H9 (cell line): ENCODE results near the gene MTMR6. TPM values are rescaled to one million over a fixed set of nuclear protein-coding genes. Genes with fewer than 3 reads are reported as not detected.

Experiments used
- DNase-seq: peaks from one replicate; pipeline ENCODE4 v3.0.0-alpha.2; 2017
- H2AFZ ChIP-seq: one replicate; pipeline ENCODE4 v1.6.1; 2013; ENCODE audit warnings: mild to moderate bottlenecking, low read length, control low read depth, moderate library complexity
- H2AK5ac ChIP-seq: 2 replicates; pipeline ENCODE4 v1.6.1; 2013; ENCODE audit warnings: low read length, control low read depth, mixed read lengths; ENCODE audit not compliant: insufficient read length
- H2BK120ac ChIP-seq: one replicate; pipeline ENCODE4 v1.6.1; 2013; ENCODE audit warnings: low read depth, mild to moderate bottlenecking, low read length, control low read depth, inconsistent platforms; ENCODE audit not compliant: poor library complexity, severe bottlenecking
- H2BK12ac ChIP-seq: 2 replicates; pipeline ENCODE4 v1.6.1; 2013; ENCODE audit warnings: low read length, control low read depth, mixed read lengths, low read depth; ENCODE audit not compliant: insufficient read length
- H2BK15ac ChIP-seq: 2 replicates; pipeline ENCODE4 v1.6.1; 2013; ENCODE audit warnings: low read depth, low read length, control low read depth
- H2BK20ac ChIP-seq: one replicate; pipeline ENCODE4 v1.6.1; 2013; ENCODE audit warnings: low read depth, mild to moderate bottlenecking, low read length, control low read depth, inconsistent platforms; ENCODE audit not compliant: poor library complexity, severe bottlenecking
- H2BK5ac ChIP-seq: 2 replicates; pipeline ENCODE4 v1.6.1; 2013; ENCODE audit warnings: low read length, control low read depth, mixed read lengths; ENCODE audit not compliant: insufficient read length
- H3K14ac ChIP-seq: 2 replicates; pipeline ENCODE4 v1.6.1; 2013; ENCODE audit warnings: low read length, control low read depth; ENCODE audit not compliant: insufficient read depth
- H3K18ac ChIP-seq: 2 replicates; pipeline ENCODE4 v1.6.1; 2013; ENCODE audit warnings: low read depth, mild to moderate bottlenecking, mixed read lengths, low read length, control low read depth; ENCODE audit not compliant: insufficient read length
- H3K23ac ChIP-seq: 2 replicates; pipeline ENCODE4 v1.6.1; 2013; ENCODE audit warnings: low read length, control low read depth, mixed read lengths, low read depth; ENCODE audit not compliant: insufficient read length
- H3K23me2 ChIP-seq: 2 replicates; pipeline ENCODE4 v1.6.1; 2013; ENCODE audit warnings: low read depth, mild to moderate bottlenecking, mixed read lengths, low read length, control low read depth; ENCODE audit not compliant: insufficient read length, poor library complexity, severe bottlenecking
- H3K27ac ChIP-seq: 2 replicates; pipeline ENCODE4 v1.5.1; 2013; ENCODE audit warnings: low read length, control low read depth, mixed read lengths, low read depth; ENCODE audit not compliant: insufficient read length
- H3K27me3 ChIP-seq: 2 replicates; pipeline ENCODE4 v1.6.1; 2013; ENCODE audit warnings: low read length, control low read depth, inconsistent platforms; ENCODE audit not compliant: insufficient read depth
- H3K4ac ChIP-seq: 2 replicates; pipeline ENCODE4 v1.6.1; 2013; ENCODE audit warnings: low read depth, mild to moderate bottlenecking, control low read depth, inconsistent platforms, low read length, moderate library complexity
- H3K4me1 ChIP-seq: 2 replicates; pipeline ENCODE4 v1.6.1; 2013; ENCODE audit warnings: low read length, control low read depth, inconsistent platforms; ENCODE audit not compliant: insufficient read depth
- H3K4me2 ChIP-seq: 2 replicates; pipeline ENCODE4 v1.6.1; 2013; ENCODE audit warnings: low read length, control low read depth, mixed read lengths; ENCODE audit not compliant: insufficient read length, insufficient read depth
- H3K56ac ChIP-seq: 2 replicates; pipeline ENCODE4 v1.6.1; 2013; ENCODE audit warnings: low read depth, mild to moderate bottlenecking, mixed read lengths, low read length, control low read depth; ENCODE audit not compliant: insufficient read length
- H3K79me1 ChIP-seq: 2 replicates; pipeline ENCODE4 v1.6.1; 2013; ENCODE audit warnings: low read depth, mild to moderate bottlenecking, moderate library complexity, low read length, control low read depth, inconsistent platforms; ENCODE audit not compliant: insufficient read depth, poor library complexity, severe bottlenecking
- H3K79me2 ChIP-seq: 2 replicates; pipeline ENCODE4 v1.6.1; 2013; ENCODE audit warnings: low read length, control low read depth, inconsistent platforms; ENCODE audit not compliant: insufficient read depth
- H3K9ac ChIP-seq: 2 replicates; pipeline ENCODE4 v1.6.1; 2013; ENCODE audit warnings: low read length, control low read depth, mixed read lengths; ENCODE audit not compliant: insufficient read length; ENCODE audit errors: extremely low read depth
- H3K9me3 ChIP-seq: one replicate; pipeline ENCODE4 v1.6.1; 2013; ENCODE audit warnings: low read depth, low read length, inconsistent platforms; ENCODE audit not compliant: control insufficient read depth
- H3T11ph ChIP-seq: one replicate; pipeline ENCODE4 v1.6.1; 2013; ENCODE audit warnings: mild to moderate bottlenecking, low read length, control low read depth, inconsistent platforms
- H4K20me1 ChIP-seq: one replicate; pipeline ENCODE4 v1.6.1; 2013; ENCODE audit not compliant: control insufficient read depth, insufficient read length, insufficient read depth
- H4K5ac ChIP-seq: 2 replicates; pipeline ENCODE4 v1.6.1; 2013; ENCODE audit warnings: low read depth, mild to moderate bottlenecking, mixed read lengths, low read length, control low read depth; ENCODE audit not compliant: insufficient read length
- H4K8ac ChIP-seq: replicated peaks from 2 replicates; pipeline ENCODE4 v1.6.1; 2013; ENCODE audit warnings: low read length, control low read depth, mixed read lengths, low read depth; ENCODE audit not compliant: insufficient read length
- H4K91ac ChIP-seq: 2 replicates; pipeline ENCODE4 v1.6.1; 2013; ENCODE audit warnings: low read depth, mild to moderate bottlenecking, moderate library complexity, mixed read lengths, low read length, control low read depth; ENCODE audit not compliant: insufficient read length
- H3K27ac Mint-ChIP-seq, 3 experiments: 2 replicates in 2 of 3; 3 replicates in 1 of 3; pipeline ENCODE4 v1.8.0; 2020 to 2021; ENCODE audit warnings: mixed read lengths in 3 of 3, mild to moderate bottlenecking in 1 of 3, moderate library complexity in 1 of 3
- H3K27me3 Mint-ChIP-seq: 2 replicates; pipeline ENCODE4 v1.8.0; 2021; ENCODE audit warnings: low read depth, mild to moderate bottlenecking, moderate library complexity, mixed read lengths
- H3K36me3 Mint-ChIP-seq, 3 experiments: 2 replicates in 2 of 3; 3 replicates in 1 of 3; pipeline ENCODE4 v1.8.0; 2020 to 2021; ENCODE audit warnings: low read depth in 3 of 3, mixed read lengths in 3 of 3; ENCODE audit not compliant: insufficient read depth in 1 of 3
- H3K4me1 Mint-ChIP-seq, 2 experiments: 2 replicates each; pipeline ENCODE4 v1.8.0; 2020; ENCODE audit warnings: mixed read lengths in 2 of 2
- H3K4me3 Mint-ChIP-seq, 2 experiments: 2 replicates in 1 of 2; 3 replicates in 1 of 2; pipeline ENCODE4 v1.8.0; 2020 to 2021; ENCODE audit warnings: mild to moderate bottlenecking in 2 of 2, mixed read lengths in 2 of 2, moderate library complexity in 1 of 2
- H3K9me3 Mint-ChIP-seq, 2 experiments: 2 replicates in 1 of 2; 3 replicates in 1 of 2; pipeline ENCODE4 v1.8.0; 2020; ENCODE audit warnings: mild to moderate bottlenecking in 2 of 2, mixed read lengths in 2 of 2, moderate library complexity in 1 of 2
- WGBS: extraction: QIAGEN DNeasy Blood & Tissue Kit; methylation state at CpG from one replicate; pipeline ENCODE4 v1.1.7; 2013; ENCODE audit warnings: missing lambda C conversion rate, low lambda C conversion rate, mixed read lengths; ENCODE audit not compliant: insufficient read length; ENCODE audit errors: extremely low coverage; 5-methylcytosine and 5-hydroxymethylcytosine counted together
- total RNA-seq: library from RNA; stranded (reverse); gene quantifications from 2 replicates; pipeline ENCODE4 v1.2.1, GENCODE V29; 2021
- TF ChIP-seq, protein P1 (sequence below): fragments of 200-600 bp; sonication (generic); conservative IDR thresholded peaks from 3 replicates; pipeline ENCODE4 v1.8.0; 2021; ENCODE audit warnings: antibody characterized with exemption, mild to moderate bottlenecking

MTMR6 gene
- total RNA-seq, 1 experiment from 2014 or later = 7.0 TPM

DNA sequence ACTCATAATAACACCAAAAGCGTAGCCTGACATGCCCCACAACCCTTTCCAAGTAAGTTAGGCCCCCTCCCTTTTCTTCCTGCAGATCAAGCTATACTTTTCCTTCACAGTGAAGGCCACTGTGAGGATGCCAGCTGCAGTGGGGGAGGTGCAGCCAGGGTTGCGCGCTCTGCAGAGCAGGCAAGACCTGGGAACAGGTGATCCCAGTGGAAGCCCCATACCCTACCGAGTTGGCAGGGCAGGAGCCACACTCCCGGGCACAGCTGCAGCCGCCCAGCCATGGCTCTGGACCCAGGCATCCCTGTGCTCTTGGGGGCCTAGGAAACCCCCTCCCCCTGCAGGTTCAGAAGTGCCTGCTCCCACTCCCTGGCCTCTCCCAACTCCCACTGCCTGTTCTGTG, 18.7 kb downstream of the MTMR6 start:
- Histone ChIP-seq H2BK12ac (no peak overlapping the region), H3K27ac (no peak overlapping the region), H3K79me2 (no peaks in the 10 kb centered on the region), H2BK5ac (no peak overlapping the region), H2AFZ (no peak overlapping the region), H3K18ac (no peak overlapping the region), H3K4me2 (no peak overlapping the region), H2BK120ac (no peak overlapping the region), H3K27me3 (no peaks in the 10 kb centered on the region), H3K23me2 (no peaks in the 10 kb centered on the region), H3K23ac (no peak overlapping the region), H3K9ac (no peak overlapping the region), H3K56ac (no peak overlapping the region), H3K79me1 (no peaks in the 10 kb centered on the region), H4K20me1 (no peaks in the 10 kb centered on the region), H2BK15ac (no peak overlapping the region), H4K91ac (no peak overlapping the region), H2AK5ac (no peak overlapping the region), H4K5ac (no peak overlapping the region), H3K14ac (no peak overlapping the region), H3K4me1 (no peaks in the 10 kb centered on the region), H2BK20ac (no peak overlapping the region), H3T11ph (no peak overlapping the region), H3K9me3 (no peaks in the 10 kb centered on the region), H4K8ac (no peak overlapping the region), H3K4ac (no peak overlapping the region)
- no peak overlapping the region for H3K4me3 Mint-ChIP-seq
- H3K4me1 Mint-ChIP-seq = peaks cover 3 to 7% of the 10 kb centered on the region in 2 experiments; a peak in 1 of 4 replicates
- TF ChIP-seq, protein P1, sequence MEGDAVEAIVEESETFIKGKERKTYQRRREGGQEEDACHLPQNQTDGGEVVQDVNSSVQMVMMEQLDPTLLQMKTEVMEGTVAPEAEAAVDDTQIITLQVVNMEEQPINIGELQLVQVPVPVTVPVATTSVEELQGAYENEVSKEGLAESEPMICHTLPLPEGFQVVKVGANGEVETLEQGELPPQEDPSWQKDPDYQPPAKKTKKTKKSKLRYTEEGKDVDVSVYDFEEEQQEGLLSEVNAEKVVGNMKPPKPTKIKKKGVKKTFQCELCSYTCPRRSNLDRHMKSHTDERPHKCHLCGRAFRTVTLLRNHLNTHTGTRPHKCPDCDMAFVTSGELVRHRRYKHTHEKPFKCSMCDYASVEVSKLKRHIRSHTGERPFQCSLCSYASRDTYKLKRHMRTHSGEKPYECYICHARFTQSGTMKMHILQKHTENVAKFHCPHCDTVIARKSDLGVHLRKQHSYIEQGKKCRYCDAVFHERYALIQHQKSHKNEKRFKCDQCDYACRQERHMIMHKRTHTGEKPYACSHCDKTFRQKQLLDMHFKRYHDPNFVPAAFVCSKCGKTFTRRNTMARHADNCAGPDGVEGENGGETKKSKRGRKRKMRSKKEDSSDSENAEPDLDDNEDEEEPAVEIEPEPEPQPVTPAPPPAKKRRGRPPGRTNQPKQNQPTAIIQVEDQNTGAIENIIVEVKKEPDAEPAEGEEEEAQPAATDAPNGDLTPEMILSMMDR = no peak
- H3K27me3 Mint-ChIP-seq = no peaks in the 10 kb centered on the region
- no peak overlapping the region for H3K27ac Mint-ChIP-seq
- no peaks in the 10 kb centered on the region for H3K9me3 Mint-ChIP-seq
- WGBS = no CpG with 5 or more reads among the region's 6 CpGs
- H3K36me3 Mint-ChIP-seq = peaks cover 0 to 10% (median 0%) of the 10 kb centered on the region in 3 experiments; a peak in 3 of 7 replicates
- no peak for DNase-seq
